Choroid plexus epithelial cell (primary cell): ENCODE measurements around the gene CHN2.

Experiments
- DNase-seq: peaks from one replicate; pipeline ENCODE4 v3.0.0-alpha.2; 2010; ENCODE audit warnings: low read depth
- H3K4me3 ChIP-seq: 2 replicates; pipeline ENCODE4 v1.5.1; 2011; ENCODE audit warnings: low read depth, mild to moderate bottlenecking, control low read depth, low read length, moderate library complexity
- CTCF ChIP-seq: conservative IDR thresholded peaks from 2 replicates; pipeline ENCODE4 v1.5.1; 2011; ENCODE audit warnings: low read depth, mild to moderate bottlenecking, control low read depth, inconsistent platforms, low read length, moderate library complexity

The CHN2 gene

DNA sequence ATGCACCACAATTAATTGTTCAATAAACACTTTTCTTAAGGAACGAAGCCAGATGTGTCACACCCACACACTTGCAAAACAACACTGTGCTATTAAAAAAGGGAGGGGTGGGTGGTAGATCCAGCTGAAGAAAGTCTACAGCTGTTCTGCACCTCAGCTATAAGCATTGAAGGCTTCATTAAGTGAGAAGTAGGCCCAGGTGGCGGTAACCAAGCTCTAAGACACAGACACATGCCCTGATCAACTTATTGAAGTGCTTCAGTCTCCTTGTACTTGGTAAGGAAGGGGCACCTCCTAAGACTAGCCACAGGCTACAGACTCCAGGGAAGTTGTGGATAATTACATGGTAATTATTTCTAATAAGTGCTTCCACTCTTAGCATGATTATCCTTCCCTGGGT, 43.7 kb upstream of the CHN2 start:
- no peak overlapping the region for H3K4me3 ChIP-seq
- TF ChIP-seq CTCF = no peak

DNA sequence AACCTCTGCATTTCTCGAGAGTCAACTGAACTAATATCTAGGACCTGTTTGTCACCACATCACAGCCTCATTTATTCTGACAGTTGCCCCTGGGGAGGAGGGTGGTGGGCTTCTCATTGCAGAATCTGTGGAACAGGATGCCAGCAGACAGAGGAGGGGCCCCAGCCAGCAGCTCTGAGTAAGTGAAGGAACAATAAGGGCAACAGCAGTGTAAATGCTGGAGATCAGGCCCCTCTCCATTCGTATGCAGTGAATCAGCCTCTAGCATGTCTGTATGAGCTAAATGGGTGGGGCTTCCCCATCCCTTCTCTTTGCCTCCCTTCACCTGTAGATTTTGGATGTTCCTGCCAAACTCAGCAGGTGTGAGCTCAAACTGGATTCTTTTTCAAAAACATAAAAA, 40.5 kb upstream of the CHN2 start:
- DNase-seq = no peak
- no peak for TF ChIP-seq CTCF
- H3K4me3 ChIP-seq = no peak overlapping the region

More for the DNA sequence above, 43.7 kb upstream of the CHN2 start:
- no peak for DNase-seq

GRCh38 chr7:29156907-29157452, 37.6 kb upstream of the CHN2 start:
- TF ChIP-seq CTCF = no peak
- H3K4me3 ChIP-seq = no peak overlapping the region
- DNase-seq = no peak

DNA sequence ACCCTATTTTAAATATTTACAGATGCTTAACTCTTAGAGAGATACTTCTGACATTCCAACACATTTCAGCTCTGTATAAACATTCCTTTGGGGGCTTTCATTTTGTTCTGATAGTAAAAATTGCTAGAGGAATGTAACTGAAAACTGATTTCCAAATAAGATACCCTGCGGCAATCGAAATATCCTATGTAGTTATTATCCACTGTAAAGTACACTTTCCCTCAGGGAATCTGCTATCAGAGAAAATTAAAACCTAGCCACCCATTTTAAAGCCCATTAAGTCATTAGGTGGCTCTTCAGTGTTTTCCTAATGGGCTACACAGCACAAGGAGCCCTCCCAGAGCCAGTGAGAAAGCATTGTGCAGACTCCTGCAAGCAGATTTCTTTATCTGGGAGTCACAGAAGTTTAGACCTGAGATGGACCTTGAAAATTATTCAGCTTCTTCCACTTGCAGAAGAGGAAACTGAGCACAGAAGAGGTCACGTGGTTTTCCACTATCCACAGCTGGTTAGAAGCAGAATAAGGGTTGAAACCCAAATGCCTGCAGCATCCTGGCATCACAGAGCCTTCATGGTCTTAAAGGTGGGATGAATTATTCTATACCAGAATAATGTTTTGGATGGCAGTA, 35.7 kb upstream of the CHN2 start:
- no peak for DNase-seq
- no peak for TF ChIP-seq CTCF
- no peak overlapping the region for H3K4me3 ChIP-seq

GRCh38 chr7:29160080-29160479, 34.5 kb upstream of the CHN2 start:
- TF ChIP-seq CTCF = no peak
- no peak for DNase-seq
- H3K4me3 ChIP-seq = no peak overlapping the region

GRCh38 chr7:29161231-29161630, 33.3 kb upstream of the CHN2 start:
- no peak for DNase-seq
- no peak overlapping the region for H3K4me3 ChIP-seq
- TF ChIP-seq CTCF = no peak

DNA sequence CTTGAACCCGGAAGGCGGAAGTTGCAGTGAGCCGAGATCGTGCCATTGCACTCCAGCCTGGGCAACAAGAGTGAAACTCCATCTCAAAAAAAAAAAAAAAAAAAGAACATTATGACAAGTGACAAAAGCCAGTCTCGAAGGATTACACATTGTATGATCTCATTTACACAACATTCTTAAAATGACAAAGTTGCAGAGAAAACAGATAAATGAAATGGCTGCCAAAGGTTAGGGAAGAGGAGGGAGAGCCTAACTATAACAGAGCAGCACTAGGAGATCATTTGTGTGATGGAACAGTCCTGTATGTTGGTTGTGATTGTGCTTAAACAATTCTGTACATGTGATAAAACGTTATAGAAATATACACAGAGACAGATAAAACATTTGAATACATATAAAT, 32.0 kb upstream of the CHN2 start:
- no peak for TF ChIP-seq CTCF
- H3K4me3 ChIP-seq = no peak overlapping the region
- no peak for DNase-seq
